K562 (cell line): ENCODE measurements around the gene HSPB6. TPM values are rescaled to one million over a fixed set of nuclear protein-coding genes. Genes with fewer than 3 reads are reported as not detected.
A peak's percentile ranks its signal among the peaks of the same experiment; 100 is the strongest.

Experiments used
- ARID2 ChIP-seq: fragments of 450-650 bp; IDR thresholded peaks from 2 replicates; pipeline ENCODE4 v1.6.1; 2017; ENCODE audit warnings: antibody characterized with exemption, mild to moderate bottlenecking
- CBFA2T3 ChIP-seq: fragments of 450-650 bp; IDR thresholded peaks from 2 replicates; pipeline ENCODE4 v1.6.1; 2017
- CBFB ChIP-seq: sonication (generic); formaldehyde crosslinking; IDR thresholded peaks from 2 replicates; pipeline ENCODE4 v1.4.0; 2020; ENCODE audit warnings: mild to moderate bottlenecking, missing genetic modification reagents
- CCNT2 ChIP-seq: IDR thresholded peaks from 2 replicates; pipeline ENCODE4 v1.6.1; 2011; ENCODE audit warnings: borderline replicate concordance, low read depth, mild to moderate bottlenecking, moderate library complexity, mixed read lengths, low read length; ENCODE audit not compliant: insufficient read length; ENCODE audit errors: extremely low read depth
- EP300 ChIP-seq: IDR thresholded peaks from 2 replicates; pipeline ENCODE4 v1.6.1; 2012; ENCODE audit warnings: low read length, improper control_type of control experiment
- ETS1 ChIP-seq: conservative IDR thresholded peaks from 2 replicates; pipeline ENCODE4 v1.6.1; 2011; ENCODE audit warnings: low read depth, mild to moderate bottlenecking, low read length; ENCODE audit not compliant: control insufficient read depth
- HDAC1 ChIP-seq, 2 experiments: fragments of 450-650 bp; IDR thresholded peaks; 2 replicates each; pipeline ENCODE4 v1.6.1; 2016 to 2017; ENCODE audit warnings: inconsistent platforms in 1 of 2, mild to moderate bottlenecking in 1 of 2, moderate library complexity in 1 of 2
- HDAC8 ChIP-seq: fragments of 450-650 bp; IDR thresholded peaks from 2 replicates; pipeline ENCODE4 v1.6.1; 2016; ENCODE audit warnings: mild to moderate bottlenecking, missing genetic modification characterization, moderate library complexity, missing compliant biosample characterization
- HOMEZ ChIP-seq: fragments of 250-450 bp; sonication (Bioruptor Pico); IDR thresholded peaks from 2 replicates; pipeline ENCODE4 v1.4.0; 2020; ENCODE audit warnings: mild to moderate bottlenecking, moderate library complexity
- IRF9 ChIP-seq: fragments of 450-650 bp; IDR thresholded peaks from 2 replicates; pipeline ENCODE4 v1.6.1; 2016; ENCODE audit warnings: missing biosample characterization, missing genetic modification characterization
- MYBL2 ChIP-seq, 2 experiments: fragments of 450-650 bp in 1 of 2; sonication (generic) in 1 of 2; formaldehyde crosslinking in 1 of 2; IDR thresholded peaks; 2 replicates each; pipeline versions ENCODE4 v1.6.1 to v1.8.1; 2017 to 2022; ENCODE audit warnings: borderline replicate concordance in 1 of 2, inconsistent platforms in 1 of 2, low read depth in 1 of 2, mild to moderate bottlenecking in 1 of 2, missing genetic modification reagents in 1 of 2, moderate library complexity in 1 of 2
- NCOR1 ChIP-seq: fragments of 450-650 bp; IDR thresholded peaks from 2 replicates; pipeline ENCODE4 v1.6.1; 2016; ENCODE audit warnings: mild to moderate bottlenecking, moderate library complexity
- PHF21A ChIP-seq: fragments of 450-650 bp; IDR thresholded peaks from 2 replicates; pipeline ENCODE4 v1.6.1; 2017; ENCODE audit warnings: low read depth, borderline replicate concordance
- PTRF ChIP-seq: fragments of 450-650 bp; IDR thresholded peaks from 2 replicates; pipeline ENCODE4 v1.6.1; 2016; ENCODE audit warnings: mild to moderate bottlenecking, missing genetic modification characterization, missing compliant biosample characterization
- SREBF2 ChIP-seq: sonication (generic); formaldehyde crosslinking; IDR thresholded peaks from 2 replicates; pipeline ENCODE4 v1.4.0; 2020; ENCODE audit warnings: mild to moderate bottlenecking, missing genetic modification reagents
- XRCC5 ChIP-seq: fragments of 200-400 bp; formaldehyde crosslinking; IDR thresholded peaks from 2 replicates; pipeline ENCODE4 v1.6.1; 2017; ENCODE audit warnings: low read depth, mild to moderate bottlenecking, low read length
- ZC3H4 ChIP-seq: sonication (generic); formaldehyde crosslinking; IDR thresholded peaks from 2 replicates; pipeline ENCODE4 v1.9.0; 2021; ENCODE audit warnings: missing genetic modification reagents, borderline replicate concordance
- ZNF133 ChIP-seq: fragments of 250-450 bp; sonication (Bioruptor Pico); IDR thresholded peaks from 2 replicates; pipeline ENCODE4 v1.4.0; 2020; ENCODE audit warnings: mild to moderate bottlenecking
- ZNF280B ChIP-seq: fragments of 250-450 bp; sonication (Bioruptor Pico); IDR thresholded peaks from 2 replicates; pipeline ENCODE4 v1.5.1; 2021; ENCODE audit warnings: mild to moderate bottlenecking
- ZNF354B ChIP-seq: fragments of 250-450 bp; sonication (Bioruptor Pico); IDR thresholded peaks from 2 replicates; pipeline ENCODE4 v1.4.0; 2020
- ZNF41 ChIP-seq: fragments of 250-450 bp; sonication (Bioruptor Pico); conservative IDR thresholded peaks from 2 replicates; pipeline ENCODE4 v1.4.0; 2020; ENCODE audit warnings: mild to moderate bottlenecking
- ZNF445 ChIP-seq: fragments of 250-450 bp; sonication (Bioruptor Pico); IDR thresholded peaks from 2 replicates; pipeline ENCODE4 v1.4.0; 2020; ENCODE audit warnings: low read depth, mild to moderate bottlenecking, moderate library complexity
- ZNF77 ChIP-seq: fragments of 250-450 bp; sonication (Bioruptor Pico); IDR thresholded peaks from 2 replicates; pipeline ENCODE4 v1.5.0; 2020
- ZNF778 ChIP-seq: fragments of 450-650 bp; formaldehyde crosslinking; IDR thresholded peaks from 2 replicates; pipeline ENCODE4 v1.4.0; 2020; ENCODE audit warnings: mild to moderate bottlenecking, moderate library complexity
- polyA plus RNA-seq, 8 experiments: library from polyadenylated mRNA; depleted of rRNA in 4 of 8; stranded (reverse) in 5 of 8; unstranded in 3 of 8; fragments of >200 nt; fragmentation: Nextera tagmentation in 2 of 8; fragmentation: Illumina TruSeq in 1 of 8; extraction: Ambion mirVana in 2 of 8; extraction: Trizol in 1 of 8; gene quantifications; 2 replicates each; pipeline versions ENCODE4 v1.2.1 to v1.2.3, GENCODE V29; 2011 to 2014; ENCODE audit warnings: inconsistent platforms in 1 of 8, missing spikeins in 1 of 8
- total RNA-seq, 7 experiments: library from RNA; depleted of rRNA in 6 of 7; stranded (reverse); fragments of >200 nt in 6 of 7; fragmentation: Illumina TruSeq in 2 of 7; extraction: Trizol in 2 of 7; gene quantifications; 2 replicates each; pipeline versions ENCODE4 v1.2.1 to v1.2.3, GENCODE V29; 2011 to 2021; ENCODE audit warnings: low replicate concordance in 1 of 7

The HSPB6 gene
- total and polyA plus RNA-seq, 9 of the 15 experiments (the other 6 are each of a cell fraction or from before 2014, with no cell fraction given) = 0.55 TPM; not detected in 8

GRCh38 chr19:35757749-35758608 is 1.1 kb upstream of the HSPB6 start, which contains the start of gene PROSER3 (continued):
- TF ChIP-seq ZNF778 (CRISPR knock-in tag) (no peak), ZNF280B (CRISPR knock-in tag) (no peak), ZNF445 (CRISPR knock-in tag) (no peak), XRCC5 (no peak), ETS1 (peak; percentile 65), CBFB (CRISPR knock-in tag) (peak; percentile 97), EP300 (no peak), ZNF77 (CRISPR knock-in tag) (no peak), CCNT2 (no peak), PTRF (no peak), HDAC8 (tag) (peak; percentile 70; the same call in 1 of the 2 replicates), HDAC1 (IDR thresholded peaks at IDR 0.05) (peak in 1 of 2 experiments; percentile 10; a peak in 1 of 4 replicates), ZNF41 (CRISPR knock-in tag) (0 out of 2 replicates have a peak, but pooled peaks have one; percentile 29), ZNF354B (CRISPR knock-in tag) (no peak), ZC3H4 (CRISPR knock-in tag) (no peak), IRF9 (no peak), MYBL2 (IDR thresholded peaks at IDR 0.05; ENCODE audit: low read depth) (peak; percentile 54; the same call in 1 of the 2 replicates), MYBL2 (CRISPR knock-in tag; IDR thresholded peaks at IDR 0.05; ENCODE audit: borderline replicate concordance) (no peak), PHF21A (no peak), SREBF2 (no peak), NCOR1 (no peak), ARID2 (no peak), HOMEZ (CRISPR knock-in tag) (no peak), ZNF133 (CRISPR knock-in tag) (no peak), CBFA2T3 (no peak)
